IMR-90 (cell line): ENCODE data around the gene CEP170B. TPM values are rescaled to one million over a fixed set of nuclear protein-coding genes. Genes with fewer than 3 reads are reported as not detected.

Source experiments
- ATAC-seq: fragments of 200-7000 bp; cut with Tn5 transposase; 2 replicates; pipeline ENCODE4 v1.9.1; 2020; ENCODE audit warnings: low read depth, mild to moderate bottlenecking, moderate library complexity
- Bru-seq: library from RNA; stranded (reverse); fragments of 400-500 nt; gene quantifications from one replicate; lab custom pipeline; 2021; lab: Mats Ljungman, UMichigan
- BruChase-seq, 2 experiments: library from RNA; stranded (reverse); fragments of 400-500 nt; gene quantifications; one replicate each; lab custom pipeline; 2021; lab: Mats Ljungman, UMichigan
- BruUV-seq: library from RNA; stranded (reverse); fragments of 400-500 nt; replicated peaks from 2 replicates; lab custom pipeline; 2021; lab: Mats Ljungman, UMichigan
- CTCF ChIA-PET: fragments of 300-600 bp; formaldehyde crosslinking; extraction: SDS; loops from one replicate; lab custom pipeline; 2021; ENCODE audit warnings: antibody characterized with exemption; lab: Yijun Ruan, JAX
- POLR2A ChIA-PET: fragments of 300-600 bp; sonication (Branson Sonifier 250); formaldehyde crosslinking; loops from one replicate; lab custom pipeline; 2022; ENCODE audit warnings: antibody characterized with exemption; ENCODE audit not compliant: unreplicated experiment; lab: Charles Lee
- DNase-seq: peaks from one replicate; pipeline ENCODE4 v3.0.0; 2013
- H2AFZ ChIP-seq: replicated peaks from 2 replicates; pipeline ENCODE3; 2013; ENCODE audit warnings: low read length, mild to moderate bottlenecking; ENCODE audit not compliant: poor library complexity
- H2AK5ac ChIP-seq: 2 replicates; pipeline ENCODE4 v1.6.1; 2013; ENCODE audit warnings: low read depth, low read length, inconsistent platforms
- H2AK9ac ChIP-seq: replicated peaks from 2 replicates; pipeline ENCODE3; 2013; ENCODE audit warnings: mild to moderate bottlenecking, low read depth, low read length, moderate library complexity; ENCODE audit not compliant: poor library complexity
- H2BK120ac ChIP-seq: 2 replicates; pipeline ENCODE4 v1.6.1; 2013; ENCODE audit warnings: low read depth, low read length, inconsistent platforms
- H2BK15ac ChIP-seq: 3 replicates; pipeline ENCODE4 v1.6.1; 2013; ENCODE audit warnings: low read depth, low read length, inconsistent platforms
- H2BK20ac ChIP-seq: 2 replicates; pipeline ENCODE4 v1.6.1; 2013; ENCODE audit warnings: low read depth, mild to moderate bottlenecking, inconsistent platforms, low read length, moderate library complexity
- H2BK5ac ChIP-seq: 2 replicates; pipeline ENCODE4 v1.6.1; 2013; ENCODE audit warnings: mild to moderate bottlenecking, low read depth, low read length, inconsistent platforms; ENCODE audit not compliant: poor library complexity, severe bottlenecking
- H3K14ac ChIP-seq: replicated peaks from 2 replicates; pipeline ENCODE4 v1.6.1; 2013; ENCODE audit warnings: low read depth, low read length, inconsistent platforms
- H3K18ac ChIP-seq: 2 replicates; pipeline ENCODE4 v1.6.1; 2013; ENCODE audit warnings: low read depth, low read length, control low read depth
- H3K23ac ChIP-seq: 2 replicates; pipeline ENCODE4 v1.6.1; 2013; ENCODE audit warnings: low read depth, low read length, inconsistent platforms
- H3K27ac ChIP-seq: 2 replicates; pipeline ENCODE4 v1.5.1; 2013; ENCODE audit warnings: mild to moderate bottlenecking, control low read depth, low read length; ENCODE audit not compliant: insufficient read depth
- H3K27me3 ChIP-seq: 2 replicates; pipeline ENCODE4 v1.6.1; 2013; ENCODE audit warnings: low read length; ENCODE audit not compliant: control insufficient read depth, insufficient read depth
- H3K36me3 ChIP-seq: 2 replicates; pipeline ENCODE4 v1.6.1; 2013; ENCODE audit warnings: low read length, mixed read lengths; ENCODE audit not compliant: control insufficient read depth, insufficient read depth
- H3K4ac ChIP-seq: 2 replicates; pipeline ENCODE4 v1.6.1; 2013; ENCODE audit warnings: low read depth, low read length, inconsistent platforms
- H3K4me1 ChIP-seq: 2 replicates; pipeline ENCODE4 v1.6.1; 2013; ENCODE audit warnings: low read length, mixed read lengths; ENCODE audit not compliant: control insufficient read depth, insufficient read depth
- H3K4me2 ChIP-seq: 2 replicates; pipeline ENCODE4 v1.6.1; 2013; ENCODE audit warnings: low read depth, mild to moderate bottlenecking, control low read depth, low read length, moderate library complexity
- H3K4me3 ChIP-seq: 2 replicates; pipeline ENCODE4 v1.5.1; 2013; ENCODE audit warnings: low read depth, mild to moderate bottlenecking, control low read depth, low read length, moderate library complexity; ENCODE audit not compliant: insufficient read depth
- H3K56ac ChIP-seq: 2 replicates; pipeline ENCODE4 v1.6.1; 2013; ENCODE audit warnings: low read length, inconsistent platforms; ENCODE audit not compliant: insufficient read depth; ENCODE audit errors: extremely low read depth
- H3K79me1 ChIP-seq, 2 experiments: 2 replicates each; pipeline ENCODE4 v1.6.1; 2013; ENCODE audit warnings: low read length in 2 of 2, inconsistent platforms in 1 of 2, low read depth in 1 of 2
- H3K9ac ChIP-seq: 2 replicates; pipeline ENCODE4 v1.6.1; 2013; ENCODE audit warnings: low read depth, low read length, control low read depth
- H3K9me1 ChIP-seq: 2 replicates; pipeline ENCODE4 v1.6.1; 2013; ENCODE audit warnings: low read length, inconsistent platforms; ENCODE audit not compliant: insufficient read depth
- H3K9me3 ChIP-seq: 2 replicates; pipeline ENCODE4 v1.6.1; 2013; ENCODE audit warnings: low read length; ENCODE audit not compliant: control insufficient read depth, insufficient read depth
- H4K20me1 ChIP-seq: 2 replicates; pipeline ENCODE4 v1.6.1; 2013; ENCODE audit warnings: low read length, inconsistent platforms; ENCODE audit not compliant: insufficient read depth
- H4K5ac ChIP-seq: 2 replicates; pipeline ENCODE4 v1.6.1; 2013; ENCODE audit warnings: mild to moderate bottlenecking, low read depth, low read length, control low read depth
- H4K8ac ChIP-seq, 2 experiments: 2 replicates each; pipeline ENCODE4 v1.6.1; 2013; ENCODE audit warnings: low read depth in 2 of 2, low read length in 2 of 2, control low read depth in 1 of 2, inconsistent platforms in 1 of 2
- H4K91ac ChIP-seq: 2 replicates; pipeline ENCODE4 v1.6.1; 2013; ENCODE audit warnings: low read depth, low read length, inconsistent platforms; ENCODE audit not compliant: insufficient read depth
- BHLHE40 ChIP-seq: fragments of 150-350 bp; IDR thresholded peaks from 2 replicates; pipeline ENCODE4 v1.6.1; 2016; ENCODE audit warnings: mild to moderate bottlenecking, low read depth, low read length
- CEBPB ChIP-seq: IDR thresholded peaks from 2 replicates; pipeline ENCODE4 v1.6.1; 2012; ENCODE audit warnings: low read depth, low read length, improper control_type of control experiment
- CHD1 ChIP-seq: IDR thresholded peaks from 2 replicates; pipeline ENCODE4 v1.6.1; 2012; ENCODE audit warnings: low read depth, low read length, improper control_type of control experiment
- CTCF ChIP-seq: conservative IDR thresholded peaks from 2 replicates; pipeline ENCODE4 v1.5.1; 2012; ENCODE audit warnings: mild to moderate bottlenecking, low read depth, low read length, improper control_type of control experiment
- ELK1 ChIP-seq: fragments of 150-350 bp; IDR thresholded peaks from 2 replicates; pipeline ENCODE4 v1.6.1; 2016; ENCODE audit warnings: low read depth, mild to moderate bottlenecking, low read length, moderate library complexity, borderline replicate concordance
- FOS ChIP-seq: fragments of 150-350 bp; IDR thresholded peaks from 2 replicates; pipeline ENCODE4 v1.6.1; 2016; ENCODE audit warnings: low read depth, low read length
- MAZ ChIP-seq: IDR thresholded peaks from 2 replicates; pipeline ENCODE4 v1.6.1; 2012; ENCODE audit warnings: low read depth, mild to moderate bottlenecking, low read length, improper control_type of control experiment, moderate library complexity, borderline replicate concordance
- MXI1 ChIP-seq: IDR thresholded peaks from 2 replicates; pipeline ENCODE4 v1.6.1; 2012; ENCODE audit warnings: low read depth, mild to moderate bottlenecking, low read length, moderate library complexity, borderline replicate concordance
- NFE2L2 ChIP-seq: fragments of 150-350 bp; IDR thresholded peaks from 2 replicates; pipeline ENCODE4 v1.6.1; 2016; ENCODE audit warnings: low read depth, mild to moderate bottlenecking, low read length
- POLR2A ChIP-seq: IDR thresholded peaks from 2 replicates; pipeline ENCODE4 v1.6.1; 2012; ENCODE audit warnings: mild to moderate bottlenecking, low read depth, low read length
- RAD21 ChIP-seq: IDR thresholded peaks from 2 replicates; pipeline ENCODE4 v1.6.1; 2012; ENCODE audit warnings: low read length, improper control_type of control experiment
- SMC3 ChIP-seq: fragments of 150-350 bp; IDR thresholded peaks from 2 replicates; pipeline ENCODE4 v1.6.1; 2016; ENCODE audit warnings: low read depth, mild to moderate bottlenecking, antibody characterized with exemption, low read length, moderate library complexity
- WGBS, 2 experiments: methylation state at CpG; one replicate each; pipeline versions ENCODE4 v1.1.5 to v1.1.7; 2013; ENCODE audit warnings: missing lambda C conversion rate in 2 of 2; ENCODE audit not compliant: insufficient read length in 1 of 2; ENCODE audit errors: extremely low coverage in 2 of 2; 5-methylcytosine and 5-hydroxymethylcytosine counted together
- dilution Hi-C: fragments of 300-500 bp; cut with HindIII; formaldehyde crosslinking; loops from one replicate; pipeline ENCODE4 v1.14.3; 2018; ENCODE audit warnings: low sequenced_read_pairs; ENCODE audit not compliant: unreplicated experiment
- in situ Hi-C: fragments of 300-500 bp; cut with MboI; formaldehyde crosslinking; loops from 3 replicates; pipeline ENCODE4 v1.14.3; 2019; ENCODE audit warnings: low sequenced_read_pairs, inconsistent platforms, mixed read lengths
- intact Hi-C: fragments of 100-400 bp; cut with micrococcal nuclease; formaldehyde crosslinking; loops from 2 replicates; pipeline ENCODE4 v1.10.0; 2022
- long read RNA-seq: library from polyadenylated mRNA; unstranded; transcript quantifications from one replicate; pipeline ENCODE4 v2.0.0, GENCODE V29; 2021; ENCODE audit not compliant: unreplicated experiment
- polyA plus RNA-seq, 3 experiments: library from polyadenylated mRNA; depleted of rRNA; stranded (reverse); fragments of >200 nt; gene quantifications; 2 replicates each; pipeline ENCODE4 v1.2.3, GENCODE V29; 2012; ENCODE audit warnings: low replicate concordance in 1 of 3
- total RNA-seq: library from RNA; depleted of rRNA; stranded (reverse); fragments of >200 nt; gene quantifications from 2 replicates; pipeline ENCODE4 v1.2.3, GENCODE V29; 2012; rRNA removed
- TF ChIP-seq, protein P1 (sequence below): fragments of 150-350 bp; IDR thresholded peaks from 2 replicates; pipeline ENCODE4 v1.6.1; 2017; ENCODE audit warnings: mild to moderate bottlenecking, antibody characterized with exemption, low read length, low read depth

Gene CEP170B
- 3.6 and 4.2 TPM in 2 replicates for total RNA-seq
- polyA plus RNA-seq (2012; rRNA removed), result 13.1 and 17.5 TPM in 2 replicates
- polyA plus RNA-seq (2012; cell fraction: cytosol; rRNA removed), result 8.0 and 13.1 TPM in 2 replicates
- polyA plus RNA-seq (2012; cell fraction: nucleus; rRNA removed; ENCODE audit: low replicate concordance), result 67.5 and 145 TPM in 2 replicates
- Bru-seq, nascent RNA, result percentile 64 among the genes with signal in this experiment
- BruChase-seq, experiment 1, labeled RNA remaining after a 6-hour chase, result percentile 75 among the genes with signal in this experiment
- percentile 79 among the genes with signal in this experiment for BruChase-seq, experiment 2, labeled RNA remaining after a 2-hour chase
- long read RNA-seq, partial matches to known transcripts, result 22 of 22 reads
- long read RNA-seq, other reads (novel, unspliced or antisense), result 0 of 22 reads

DNA sequence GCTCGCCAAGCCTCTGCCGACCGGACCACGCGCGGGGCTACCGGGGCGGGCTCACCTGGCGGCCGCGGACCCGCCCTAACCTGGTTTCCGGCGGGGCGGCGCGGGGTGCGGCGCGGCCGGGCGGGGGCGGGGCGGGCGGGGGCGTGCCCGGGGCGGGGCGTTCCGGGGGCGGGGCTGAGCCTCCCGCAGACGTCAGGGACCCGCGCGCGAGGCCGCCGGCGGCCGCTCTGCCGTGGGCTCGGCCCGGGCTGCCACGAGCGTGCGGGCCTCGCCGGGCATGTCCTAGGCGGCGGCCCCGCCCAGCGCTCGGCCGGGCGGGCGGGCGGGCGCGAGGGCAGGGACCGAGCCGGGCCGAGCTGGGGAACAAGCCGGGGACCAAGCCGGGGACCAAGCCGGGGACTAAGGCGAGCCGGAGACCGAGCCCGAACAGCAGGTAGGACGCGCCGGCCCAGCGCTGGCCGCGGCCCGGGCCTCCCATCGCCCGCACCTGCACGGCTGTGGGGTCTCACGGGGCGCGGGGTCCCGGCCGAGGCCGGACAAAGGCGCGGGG lies at the start of gene CEP170B:
Gene CEP170B (plus strand): TSS at position 188 of the 550 bp plus-strand sequence. CDS start 3,183 bp downstream, outside the sequence.
- DNase-seq, result peak; percentile 21
- H4K91ac ChIP-seq, result peak within 1 kb of the TSS; percentile 32
- WGBS, 2 experiments, result 0% methylated on average over 25 of the region's 88 CpGs; no CpG with 5 or more reads in 1 of the 2 experiments
- no peak within 1 kb of the TSS for H4K5ac ChIP-seq
- ChIA-PET POLR2A (no interaction called here), CTCF (no interaction called here)
- peak within 1 kb of the TSS; percentile 70 for H3K27ac ChIP-seq
- H3K18ac ChIP-seq, result peak within 1 kb of the TSS; percentile 16; the same call in 1 of the 2 replicates
- H3K4ac ChIP-seq, result peak within 1 kb of the TSS; percentile 69
- peak within 1 kb of the TSS; percentile 86 for H3K9ac ChIP-seq
- H3K9me3 ChIP-seq, result no peaks in the 10 kb centered on the region
- H3K23ac ChIP-seq, result no peak within 1 kb of the TSS; the same call in 1 of the 2 replicates
- peaks cover 5% of the 10 kb centered on the region; the same call in 1 of the 2 replicates for H3K36me3 ChIP-seq
- no peak within 1 kb of the TSS for H3K56ac ChIP-seq
- peak within 1 kb of the TSS; percentile 90 for H3K4me2 ChIP-seq
- no peak within 1 kb of the TSS for H2BK20ac ChIP-seq
- peaks cover 38% of the 10 kb centered on the region for H4K20me1 ChIP-seq
- H2BK15ac ChIP-seq, result no peak within 1 kb of the TSS
- ATAC-seq, result peak; percentile 81
- peaks cover 26% of the 10 kb centered on the region for H3K27me3 ChIP-seq
- peak within 1 kb of the TSS; percentile 38; the same call in 1 of the 2 replicates for H3K14ac ChIP-seq
- no TSS peak for BruUV-seq
- no peak within 1 kb of the TSS for H2BK120ac ChIP-seq
- intact Hi-C loops, result loop anchor here (2.0 to 5.0 kb wide), 2 partner anchors 38 to 70 kb away; partner anchors contain the start of gene AKT1
- dilution Hi-C loops, result no loop called here
- H3K4me3 ChIP-seq, result peak within 1 kb of the TSS; percentile 97
- peak within 1 kb of the TSS; percentile 87; the same call in 1 of the 2 replicates for H2AK5ac ChIP-seq
- peak within 1 kb of the TSS; percentile 48 for H2BK5ac ChIP-seq
- H2AK9ac ChIP-seq, result peak within 1 kb of the TSS; percentile 99
- peaks cover 14 to 40% of the 10 kb centered on the region in 2 experiments; a peak in 3 of 4 replicates for H3K79me1 ChIP-seq
- H3K9me1 ChIP-seq, result peaks cover 15% of the 10 kb centered on the region
- peak within 1 kb of the TSS in 1 of 2 experiments; percentile 70; a peak in 2 of 4 replicates for H4K8ac ChIP-seq
- H2AFZ ChIP-seq, result peak within 1 kb of the TSS; percentile 87
- in situ Hi-C loops, result no loop called here
- H3K4me1 ChIP-seq, result peaks cover 14% of the 10 kb centered on the region
- TF ChIP-seq CTCF (no peak), NFE2L2 (no peak), POLR2A (peak; percentile 58), FOS (no peak), ELK1 (no peak), RAD21 (no peak), MXI1 (no peak), CEBPB (no peak), BHLHE40 (no peak), CHD1 (no peak), MAZ (0 out of 2 replicates have a peak, but pooled peaks have one; percentile 8), SMC3 (no peak)
- TF ChIP-seq, protein P1, sequence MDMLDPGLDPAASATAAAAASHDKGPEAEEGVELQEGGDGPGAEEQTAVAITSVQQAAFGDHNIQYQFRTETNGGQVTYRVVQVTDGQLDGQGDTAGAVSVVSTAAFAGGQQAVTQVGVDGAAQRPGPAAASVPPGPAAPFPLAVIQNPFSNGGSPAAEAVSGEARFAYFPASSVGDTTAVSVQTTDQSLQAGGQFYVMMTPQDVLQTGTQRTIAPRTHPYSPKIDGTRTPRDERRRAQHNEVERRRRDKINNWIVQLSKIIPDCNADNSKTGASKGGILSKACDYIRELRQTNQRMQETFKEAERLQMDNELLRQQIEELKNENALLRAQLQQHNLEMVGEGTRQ, result no peak
